ENCODE results near the gene TEX30.

The TEX30 gene

DNA sequence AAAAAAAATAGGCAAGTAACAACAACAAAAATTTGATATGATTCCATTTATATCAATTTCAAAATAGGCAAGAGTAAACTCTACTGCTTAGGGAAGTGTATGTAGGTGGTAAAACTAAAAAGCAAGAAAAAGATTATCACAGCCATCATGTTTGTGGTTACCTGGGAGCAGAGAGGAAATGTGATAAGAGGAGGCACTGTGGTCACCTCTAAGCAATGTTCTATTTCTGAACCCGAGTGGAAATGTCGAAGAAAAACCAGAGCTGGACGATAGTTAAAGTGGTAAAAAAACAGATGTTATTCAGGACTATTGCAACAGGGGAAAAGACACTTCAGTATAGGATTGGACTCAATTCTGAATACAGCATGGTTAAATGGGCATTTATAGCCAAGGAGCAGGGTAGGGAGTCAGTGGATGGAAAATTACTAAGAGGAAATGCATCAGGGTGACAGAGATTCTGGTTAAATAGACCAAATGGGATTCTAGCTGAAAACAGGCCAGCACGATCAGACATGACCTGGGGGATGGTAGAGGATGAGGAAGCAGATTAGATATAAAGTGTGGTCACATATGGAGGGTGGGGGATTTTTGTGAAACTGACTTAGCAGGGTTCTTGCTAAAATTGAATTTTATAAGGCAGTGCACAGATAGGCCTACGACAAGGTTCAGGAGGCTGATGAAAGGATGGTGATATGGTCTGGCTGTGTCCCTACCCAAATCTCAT is 6.0 kb upstream of the TEX30 start:
- no peak for DNase-seq (ENCODE audit: low spot score)

DNA sequence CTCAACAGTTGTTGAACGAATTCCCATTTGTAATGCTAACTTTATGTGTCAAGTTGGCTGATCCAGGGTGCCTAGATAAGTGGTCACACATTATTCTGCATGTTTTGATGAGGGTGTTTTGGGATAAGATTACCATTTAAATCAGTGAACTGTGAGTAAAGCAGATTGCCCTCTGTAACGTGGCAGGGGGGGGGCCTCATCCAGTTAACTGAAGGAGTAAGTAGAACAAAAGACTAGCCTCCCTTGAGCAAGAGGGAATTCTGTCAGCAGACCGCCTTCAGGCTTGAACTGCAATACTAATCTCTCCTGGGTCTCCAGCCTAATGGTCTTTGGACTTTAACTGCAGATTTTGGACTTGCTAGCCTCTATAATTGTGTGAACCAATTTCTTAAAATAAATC is 4.2 kb upstream of the TEX30 start:
- DNase-seq (ENCODE audit: low spot score), result no peak

DNA sequence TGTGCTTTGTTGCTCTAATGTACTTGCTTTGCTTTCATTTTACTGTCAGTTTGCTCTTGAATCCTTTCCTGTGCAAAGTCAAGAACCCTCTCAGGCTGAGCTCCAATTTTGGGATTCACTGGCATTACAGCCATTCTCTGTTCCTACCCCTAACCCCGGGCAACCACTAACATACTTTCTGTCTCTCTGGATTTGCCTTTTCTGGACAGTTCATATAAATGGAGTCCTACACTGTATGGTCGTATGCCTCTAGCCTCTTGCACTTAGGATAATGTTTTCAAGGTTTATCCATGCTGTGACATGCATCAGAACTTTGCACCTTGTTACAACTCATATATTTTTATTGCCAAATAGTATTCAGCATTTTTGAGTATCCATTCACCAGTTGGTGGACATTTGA is 2.7 kb upstream of the TEX30 start:
- no peak for DNase-seq (ENCODE audit: low spot score)

DNA sequence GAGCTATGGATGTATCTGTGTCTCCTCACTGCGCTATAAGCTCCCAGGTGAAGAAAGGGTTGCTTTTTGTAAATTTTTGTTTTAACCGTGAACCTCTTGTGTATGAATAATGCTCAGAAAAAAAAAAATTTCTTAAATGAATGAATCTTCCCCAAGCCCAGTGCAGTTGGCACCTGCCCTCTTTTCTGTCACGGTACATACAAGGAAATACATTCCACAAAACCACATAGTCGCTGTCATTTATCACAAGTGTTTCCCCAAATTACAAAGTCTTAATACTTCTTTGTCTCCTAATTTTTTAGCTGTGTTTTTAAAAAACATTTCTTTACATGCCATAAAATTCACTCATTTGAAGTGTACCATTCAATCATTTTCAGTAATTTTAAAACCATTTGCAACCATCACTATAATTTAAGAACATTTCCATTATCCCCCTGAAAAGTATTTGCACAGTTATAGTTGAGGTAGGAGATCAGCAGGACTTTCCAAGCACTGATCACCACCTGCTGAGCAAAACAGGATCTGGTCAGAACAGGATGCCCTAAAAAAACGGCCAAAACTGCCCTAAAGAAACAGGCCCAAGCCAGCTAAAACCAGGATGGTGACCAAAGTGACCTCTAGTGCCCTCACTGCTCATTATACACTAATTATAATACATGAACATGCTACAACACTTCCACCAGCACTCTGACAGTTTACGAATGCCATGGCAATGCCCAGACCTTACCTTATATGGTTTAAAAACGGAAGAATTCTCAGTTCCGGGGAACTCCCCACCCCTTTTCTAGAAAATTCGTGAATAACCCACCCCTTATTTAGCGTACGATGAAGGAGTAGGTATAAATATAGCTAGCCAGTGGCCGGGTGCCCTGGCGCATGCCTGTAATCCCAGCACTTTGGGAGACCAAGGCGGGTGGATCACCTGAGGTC is 1.3 kb upstream of the TEX30 start:
- DNase-seq (ENCODE audit: low spot score), result no peak

DNA sequence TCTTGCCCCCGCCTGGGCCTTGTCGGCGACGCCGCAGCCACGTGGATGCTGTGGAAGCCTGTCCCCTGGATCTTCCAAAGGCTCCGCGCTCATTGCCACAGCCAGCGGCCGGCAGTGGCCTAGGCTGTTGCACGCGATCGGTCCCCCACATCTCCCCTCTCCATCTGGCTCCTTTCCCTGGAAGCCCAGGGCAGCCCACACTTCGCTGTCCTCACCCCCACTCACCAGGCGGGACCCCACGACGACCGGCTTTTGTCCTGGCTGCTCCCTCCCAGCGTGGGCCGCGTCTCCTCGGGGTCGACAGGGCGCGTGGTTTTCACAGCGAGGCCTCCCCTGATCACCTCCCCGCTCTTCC is 605 bp upstream of the TEX30 start:
- DNase-seq (ENCODE audit: low spot score), result no peak

DNA sequence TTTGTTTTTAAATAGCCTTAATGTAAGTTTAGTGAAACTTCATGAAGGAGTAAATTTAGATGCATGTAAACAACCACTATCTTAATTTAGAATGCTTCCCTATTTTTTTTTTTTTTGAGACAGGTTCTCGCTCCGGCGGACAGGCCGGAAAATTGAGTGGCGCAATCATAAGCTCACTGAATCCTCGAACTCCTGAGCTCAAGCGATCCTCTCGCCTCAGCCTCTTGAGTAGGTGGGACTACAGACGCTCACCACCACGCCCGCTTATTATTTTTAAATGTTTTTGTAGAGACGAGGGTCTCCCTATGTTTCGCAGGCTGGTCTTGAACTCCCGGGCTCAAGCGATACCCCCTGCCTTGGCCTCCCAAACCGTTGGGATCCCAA is 1.6 kb downstream of the TEX30 start:
- no peak for DNase-seq (ENCODE audit: low spot score)

DNA sequence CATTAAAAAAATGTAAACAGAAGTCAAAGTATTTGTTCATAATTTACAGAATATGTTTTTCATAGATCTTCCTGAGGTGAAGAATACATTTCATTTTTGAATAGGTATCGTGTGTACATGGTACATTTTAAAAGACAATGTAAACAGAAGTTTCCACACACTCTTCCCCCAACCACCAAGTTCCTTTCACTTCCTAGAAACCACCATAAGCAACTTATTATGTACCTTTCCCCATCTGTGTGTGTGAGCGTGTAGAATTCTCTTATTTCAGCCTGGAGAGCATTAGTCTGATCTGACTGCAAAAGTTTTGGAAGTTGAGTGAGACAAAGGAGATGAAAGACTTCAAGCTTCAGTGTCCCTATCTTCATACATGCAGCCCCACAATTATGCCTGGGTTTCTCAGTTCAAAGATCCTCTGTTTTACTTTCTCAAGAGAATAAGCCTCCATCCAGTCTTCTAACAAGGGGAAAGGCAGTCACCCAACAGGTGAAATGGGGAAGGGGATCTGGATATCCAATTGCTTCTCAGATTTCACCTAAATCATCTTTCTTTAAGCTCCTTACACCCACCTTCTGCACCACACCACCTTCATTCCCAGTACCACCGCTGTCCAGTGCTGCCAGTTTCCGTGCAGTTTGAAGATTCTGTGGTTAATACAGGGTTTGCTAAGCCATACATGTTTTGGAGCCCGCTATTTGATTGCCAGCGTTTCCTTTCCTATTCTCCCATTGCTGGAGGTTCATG is 2.1 kb downstream of the TEX30 start:
- no peak for DNase-seq (ENCODE audit: low spot score)

DNA sequence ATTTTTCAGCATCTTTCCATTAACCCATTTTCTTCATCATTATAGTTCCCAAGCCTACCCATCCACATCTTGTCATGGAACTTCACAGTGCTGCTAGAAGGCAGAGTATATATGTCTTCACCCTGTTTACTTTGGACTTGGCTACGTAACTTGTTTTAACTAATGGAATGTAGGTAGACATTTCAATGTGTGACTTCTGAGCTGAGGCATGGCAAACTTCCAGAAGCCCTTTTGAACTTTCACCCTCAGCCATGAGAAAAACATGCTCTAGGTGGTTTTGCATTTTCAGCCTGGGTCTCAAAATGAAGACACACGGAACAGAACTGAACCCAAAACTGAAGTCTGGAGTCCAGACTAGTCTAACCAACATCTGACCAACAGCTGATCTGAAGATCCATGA is 3.2 kb downstream of the TEX30 start:
- DNase-seq (ENCODE audit: low spot score), result no peak

DNA sequence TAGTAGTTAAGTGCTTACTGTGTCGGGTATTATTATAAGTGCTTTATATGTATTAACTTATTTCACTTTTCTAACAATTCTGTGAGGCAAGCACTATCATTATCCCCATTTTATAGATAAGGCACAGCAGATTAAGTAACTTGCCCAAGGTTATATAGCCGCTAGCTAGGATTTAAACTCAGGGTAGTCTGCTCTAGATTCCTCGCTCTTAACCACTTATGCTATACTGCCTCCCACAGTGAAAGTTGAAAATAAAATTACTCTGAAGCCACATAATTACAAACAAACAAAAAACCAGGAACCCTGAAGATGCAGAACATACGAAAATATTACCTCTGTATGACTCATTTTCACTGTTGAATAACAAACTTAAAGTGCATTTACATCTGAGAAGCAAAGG is 3.9 kb downstream of the TEX30 start:
- no peak for DNase-seq (ENCODE audit: low spot score)

DNA sequence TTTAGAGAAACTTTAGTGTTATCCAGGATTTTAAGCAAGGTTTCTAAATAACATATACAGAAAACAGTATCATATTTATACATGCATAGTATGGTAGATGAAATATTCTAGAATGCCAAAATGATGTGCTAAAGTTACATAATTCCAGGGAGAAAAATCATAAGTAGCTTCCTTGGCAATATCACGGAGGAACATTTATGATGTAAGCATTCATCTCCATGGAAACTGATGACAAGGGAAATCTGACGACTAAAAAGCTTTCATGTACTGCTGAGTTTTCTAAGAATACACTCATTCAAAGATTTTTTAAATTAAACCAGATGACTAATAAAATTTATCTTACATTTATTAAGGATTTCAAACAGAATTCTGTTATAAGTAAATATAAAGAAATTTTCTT is 4.7 kb downstream of the TEX30 start:
- no peak for DNase-seq (ENCODE audit: low spot score)

DNA sequence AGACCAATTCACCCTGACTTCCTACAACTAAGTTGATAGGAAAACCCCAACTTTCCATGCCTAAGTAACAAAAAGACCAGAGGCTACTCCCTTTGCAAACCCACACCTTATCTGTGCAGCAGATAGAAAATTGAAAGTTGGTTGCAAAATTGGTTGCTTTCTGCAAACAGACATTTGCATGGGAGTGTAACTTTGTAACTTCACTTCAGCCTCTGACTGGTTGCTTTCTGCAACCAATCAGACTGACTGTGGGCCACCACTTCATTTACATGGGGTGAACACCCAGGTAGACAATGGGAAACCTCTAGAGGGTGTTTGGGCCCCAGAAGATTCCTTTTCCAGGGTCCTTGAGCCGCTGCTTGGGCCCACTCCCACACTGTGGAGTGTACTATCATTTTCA is 9.8 kb downstream of the TEX30 start:
- DNase-seq (ENCODE audit: low spot score), result no peak

DNA sequence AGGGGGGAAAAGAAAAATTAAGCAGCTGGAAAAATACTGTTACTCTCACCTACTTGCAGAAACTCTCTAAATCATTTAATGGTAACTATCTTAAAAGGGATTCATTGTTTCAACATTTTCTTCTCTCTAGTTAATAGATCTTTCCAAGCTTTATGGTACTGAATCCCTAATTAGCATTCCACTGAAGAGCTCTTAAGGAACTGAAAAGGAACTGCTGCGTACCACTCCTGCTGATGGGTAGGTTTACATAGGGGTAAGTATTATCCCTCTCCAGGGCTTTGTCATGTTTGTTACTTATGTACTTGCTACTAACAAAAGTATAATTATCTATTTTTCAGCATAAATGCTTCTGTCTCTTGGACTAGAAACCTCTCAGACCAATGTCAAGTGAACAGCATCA is 12.5 kb downstream of the TEX30 start:
- no peak for DNase-seq (ENCODE audit: low spot score)

DNA sequence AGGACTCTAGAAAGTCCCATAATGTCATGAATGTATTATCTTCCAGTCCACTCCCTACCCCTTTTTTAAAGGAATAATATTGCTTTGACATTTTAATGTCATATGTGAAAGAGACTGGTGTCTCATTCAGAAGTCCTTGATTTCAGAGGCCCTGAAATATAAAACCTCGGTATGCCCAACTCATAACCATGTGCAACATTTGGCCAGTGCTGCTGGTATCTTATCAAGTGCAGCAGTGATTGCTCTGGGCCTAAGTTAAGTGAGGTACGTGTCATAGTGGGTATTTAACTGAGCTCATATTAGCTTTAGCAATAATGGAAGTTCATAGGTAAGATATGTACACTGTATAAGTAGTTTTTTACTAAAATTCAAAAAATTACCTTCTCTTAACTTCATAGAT is 14.7 kb downstream of the TEX30 start:
- no peak for DNase-seq (ENCODE audit: low spot score)

DNA sequence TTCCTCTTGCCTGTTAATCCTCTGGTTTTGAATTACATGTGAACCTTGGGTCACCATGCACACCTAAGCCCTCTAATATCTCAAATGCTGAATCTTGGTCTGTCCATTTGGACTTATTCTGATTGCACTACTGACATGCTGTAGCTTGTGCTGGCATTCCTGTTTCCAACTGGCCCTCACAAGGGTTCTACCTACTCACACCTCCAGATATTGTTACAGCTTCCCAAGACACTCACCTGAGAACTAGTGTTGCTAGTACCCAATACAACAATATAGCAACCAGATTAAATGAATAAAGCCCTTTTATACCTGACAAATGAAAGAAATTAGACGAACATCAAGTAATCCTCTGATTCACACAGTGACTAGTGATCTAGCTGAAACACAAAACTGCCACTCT is 16.6 kb downstream of the TEX30 start:
- DNase-seq (ENCODE audit: low spot score), result no peak

DNA sequence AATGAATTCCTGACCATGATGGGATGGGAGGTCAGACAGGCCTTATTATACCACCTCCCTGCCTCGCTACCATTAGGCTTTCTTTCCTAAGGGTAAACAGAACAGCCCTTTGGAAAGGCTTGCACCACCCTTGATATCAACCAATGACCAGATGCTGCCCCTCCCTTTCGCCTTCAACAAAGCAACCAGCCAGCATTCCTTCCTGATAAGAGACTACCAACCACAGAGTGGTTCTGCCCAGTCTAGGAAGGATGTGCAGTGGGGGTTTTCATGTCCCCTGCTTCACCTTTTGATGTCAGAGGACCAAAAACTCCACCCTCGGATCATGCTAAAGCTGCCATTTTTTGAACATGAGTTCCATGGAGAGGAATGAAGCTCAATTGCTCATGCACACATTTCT is 21.7 kb downstream of the TEX30 start:
- DNase-seq (ENCODE audit: low spot score), result no peak

DNA sequence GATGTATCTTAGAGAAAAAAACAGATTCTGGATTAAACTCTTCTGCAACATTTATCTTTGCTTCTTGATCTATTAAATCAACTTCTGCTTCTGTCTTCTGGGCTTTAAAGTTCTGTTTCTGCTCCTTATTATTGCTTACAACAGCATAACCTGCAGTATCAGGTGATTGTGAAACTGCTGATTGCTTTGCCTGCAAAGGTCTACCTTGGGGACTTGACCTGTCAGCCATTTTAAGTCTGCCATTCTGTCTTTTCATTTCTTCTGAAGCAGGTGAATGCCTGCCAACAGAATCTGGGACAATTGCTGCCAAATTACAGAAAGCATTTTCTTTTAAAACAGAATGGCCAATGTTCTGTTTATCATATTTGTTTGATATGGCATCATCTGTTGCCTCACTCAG is 31.1 kb downstream of the TEX30 start:
- no peak for DNase-seq (ENCODE audit: low spot score)

DNA sequence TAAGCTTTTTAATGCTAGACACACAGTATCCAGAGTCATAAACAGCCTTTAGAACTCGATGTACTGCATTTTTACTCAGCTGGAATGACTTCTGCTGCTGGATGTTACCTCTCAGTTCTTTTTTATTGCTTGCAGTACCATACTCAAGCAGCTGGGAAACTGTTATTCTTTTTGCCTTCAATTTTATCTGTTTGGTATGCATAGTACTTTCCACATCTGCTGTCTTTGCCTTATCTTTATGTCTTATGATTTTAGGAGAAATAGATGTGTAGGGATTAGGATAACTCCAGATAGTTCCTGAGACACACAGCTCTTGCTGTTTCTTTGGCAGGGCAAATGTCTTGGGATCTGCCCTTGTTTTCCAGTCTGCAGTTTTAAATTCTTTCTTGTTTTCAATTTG is 31.5 kb downstream of the TEX30 start:
- no peak for DNase-seq (ENCODE audit: low spot score)

DNA sequence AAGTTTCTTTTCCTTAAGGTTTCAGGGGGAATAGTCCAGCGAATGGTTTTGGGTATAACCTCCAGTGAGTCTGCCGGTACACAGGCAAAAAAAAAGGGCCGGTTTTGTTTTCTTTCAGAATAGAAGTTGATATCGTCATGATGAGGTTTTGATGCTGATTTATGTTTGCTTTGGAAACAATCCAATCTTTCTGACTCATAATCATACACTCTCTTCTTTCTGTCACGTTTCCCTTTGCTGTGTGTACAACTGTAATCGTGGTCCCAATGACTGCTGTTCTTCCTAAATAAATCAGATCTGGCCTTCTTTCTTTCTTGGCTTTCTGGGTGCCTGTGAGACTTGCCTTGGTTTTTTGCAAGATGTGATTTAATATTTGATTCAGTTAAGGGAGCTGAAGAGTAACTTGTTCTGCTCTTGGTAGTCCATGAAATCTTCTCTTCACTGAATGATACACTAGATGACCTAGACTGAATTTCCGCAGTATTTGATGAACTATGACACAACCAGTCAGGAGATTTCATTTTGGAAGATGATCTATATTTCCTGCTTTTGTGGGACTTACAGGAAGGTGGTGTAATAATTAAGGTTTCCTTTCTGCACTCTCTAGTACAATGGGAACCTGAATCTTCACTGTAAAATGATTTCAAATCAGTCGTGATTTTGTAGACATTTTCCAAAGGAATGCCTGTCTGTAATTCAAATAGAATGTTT is 43.9 kb downstream of the TEX30 start:
- no peak for DNase-seq (ENCODE audit: low spot score)

DNA sequence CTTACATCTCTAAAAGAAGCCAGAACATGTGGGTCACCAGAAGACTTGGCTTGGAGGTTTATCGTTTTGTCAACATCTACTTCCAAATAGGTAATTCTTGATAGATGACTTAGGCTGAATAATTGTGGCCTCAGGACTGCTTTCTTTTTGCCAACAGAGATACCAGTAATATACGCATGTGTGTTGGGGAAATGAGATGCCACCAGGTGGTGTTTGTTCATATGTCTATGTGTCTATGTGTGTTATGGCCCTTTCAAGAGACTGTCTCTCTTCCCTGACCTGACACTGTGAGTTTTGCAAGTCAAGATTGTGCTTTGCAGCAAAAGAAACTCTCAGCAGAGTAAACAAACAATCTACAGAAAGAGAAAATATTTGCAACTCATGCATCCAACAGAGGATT is 47.2 kb downstream of the TEX30 start:
- DNase-seq (ENCODE audit: low spot score), result no peak

DNA sequence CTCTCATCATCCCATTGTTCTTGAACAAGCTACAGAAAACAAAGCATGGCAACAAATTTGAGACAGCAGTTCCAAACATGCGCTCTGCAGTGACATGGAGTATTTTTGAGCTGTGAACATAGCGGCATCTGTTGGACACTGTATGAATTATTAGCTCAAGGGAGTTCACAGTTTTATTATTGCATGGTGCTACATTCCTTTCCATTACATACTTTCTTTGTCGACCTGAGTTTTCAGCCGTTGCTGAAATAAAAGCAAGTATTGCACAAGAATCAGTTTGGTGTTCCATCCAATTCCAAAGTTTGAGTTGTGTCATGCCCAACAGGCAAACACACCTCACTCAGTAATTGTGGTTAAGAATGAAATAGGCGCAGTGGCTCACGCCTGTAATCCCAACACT is 48.7 kb downstream of the TEX30 start:
- peak; percentile 58 for DNase-seq (ENCODE audit: low spot score)

DNA sequence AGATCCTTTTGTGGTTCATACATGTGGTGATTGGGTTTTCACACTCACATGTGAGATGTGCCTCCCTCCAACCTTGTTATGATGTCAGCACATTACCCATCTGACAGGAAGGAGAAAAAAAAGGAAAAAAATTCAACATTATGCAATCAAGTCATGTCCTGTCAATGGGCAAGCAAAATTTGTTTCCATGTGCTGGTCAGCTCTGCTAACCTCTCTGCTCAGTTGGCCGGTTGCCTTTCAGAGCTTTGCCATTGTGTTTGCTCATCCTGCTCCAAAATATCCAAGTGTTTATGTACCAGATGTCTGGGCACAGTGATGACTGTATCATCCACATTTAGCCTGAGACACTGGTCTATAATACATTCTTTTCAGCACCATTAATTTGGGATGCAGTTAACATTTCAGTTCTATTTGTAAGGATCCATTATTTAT is 51.8 kb downstream of the TEX30 start:
- no peak for DNase-seq (ENCODE audit: low spot score)

DNA sequence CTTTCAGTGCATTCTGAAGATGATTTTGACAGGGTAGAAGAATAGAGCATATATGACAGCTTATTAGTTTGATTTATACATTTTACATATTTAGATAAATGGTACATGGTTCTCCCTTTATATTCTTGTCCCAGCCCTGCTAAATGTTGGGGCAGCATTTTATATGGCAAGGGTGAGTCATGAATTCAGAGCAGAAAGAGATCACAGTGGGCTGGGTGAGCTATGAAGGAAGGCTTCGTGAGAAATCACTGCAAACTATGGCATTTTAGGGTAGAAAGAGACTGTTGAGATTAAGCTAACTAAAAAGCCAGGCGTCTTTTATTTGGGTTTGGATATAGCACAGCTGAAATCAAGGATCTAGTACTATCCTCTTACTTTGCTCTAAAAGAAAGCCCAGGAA is 54.8 kb downstream of the TEX30 start:
- DNase-seq (ENCODE audit: low spot score), result no peak

Measured in D341Med (cell line).